GM19023 (cell line): ENCODE results near the gene SMARCA2.
A peak's percentile ranks its signal among the peaks of the same experiment; 100 is the strongest.
"Not testable (repeated sequence)": the region's sequence is repeated elsewhere in the genome, so short reads cannot be mapped to it uniquely, and the experiment has no call there.

Experiments used
- ATAC-seq: cut with Tn5 transposase; IDR thresholded peaks from one replicate; pipeline ENCODE4 v1.9.1; 2021; ENCODE audit warnings: mild to moderate bottlenecking, moderate library complexity; ENCODE audit not compliant: unreplicated experiment

Gene SMARCA2

GRCh38 chr9:2134391-2134790, 119.2 kb downstream of the SMARCA2 start:
- ATAC-seq: no peak

GRCh38 chr9:2138646-2139045, 123.5 kb downstream of the SMARCA2 start:
- ATAC-seq: no peak

GRCh38 chr9:2140600-2141223, 125.6 kb downstream of the SMARCA2 start:
- ATAC-seq: no peak

GRCh38 chr9:2142212-2142611, 127.1 kb downstream of the SMARCA2 start:
- ATAC-seq: no peak

- ATAC-seq: no peak
Measured at GRCh38 chr9:2144619-2145018, 129.5 kb downstream of the SMARCA2 start.

- ATAC-seq: no peak
Measured at GRCh38 chr9:2145746-2146145, 130.6 kb downstream of the SMARCA2 start.

- not testable (repeated sequence) for ATAC-seq
Measured at GRCh38 chr9:2146700-2147099, 131.6 kb downstream of the SMARCA2 start.

- ATAC-seq: no peak
Measured at GRCh38 chr9:2150338-2150737, 135.2 kb downstream of the SMARCA2 start.

- no peak for ATAC-seq
Measured at GRCh38 chr9:2151171-2151570, 136.0 kb downstream of the SMARCA2 start.

- ATAC-seq: no peak
Measured at GRCh38 chr9:2152966-2153629, 138.0 kb downstream of the SMARCA2 start.

- ATAC-seq: no peak
Measured at GRCh38 chr9:2153630-2154217, 138.6 kb downstream of the SMARCA2 start.

GRCh38 chr9:2154731-2155130, 139.6 kb downstream of the SMARCA2 start:
- ATAC-seq: no peak

- ATAC-seq: no peak
Measured at GRCh38 chr9:2155966-2156365, 140.8 kb downstream of the SMARCA2 start.

GRCh38 chr9:2157277-2158110, 142.3 kb downstream of the SMARCA2 start:
- peak; percentile 58 for ATAC-seq

GRCh38 chr9:2158111-2158610, 143.0 kb downstream of the SMARCA2 start:
- peak; percentile 57 for ATAC-seq

- ATAC-seq: no peak
Measured at GRCh38 chr9:2158766-2159430, 143.8 kb downstream of the SMARCA2 start.

GRCh38 chr9:2159521-2160454, 144.6 kb downstream of the SMARCA2 start:
- no peak for ATAC-seq

GRCh38 chr9:2161661-2162060, 146.5 kb downstream of the SMARCA2 start:
- ATAC-seq: no peak

GRCh38 chr9:2163231-2163885, 148.2 kb downstream of the SMARCA2 start:
- no peak for ATAC-seq
